Testis (tissue), 3 donors: ENCODE measurements around the gene MRPL55. TPM values are rescaled to one million over a fixed set of nuclear protein-coding genes. Genes with fewer than 3 reads are reported as not detected.

Experiments
- DNase-seq: peaks from one replicate; pipeline ENCODE4 v3.0.0-alpha.2; 2019
- H3K27ac ChIP-seq, 2 donors: fragments of 200-600 bp; sonication (generic); one replicate each; pipeline ENCODE4 v1.5.1; 2019
- H3K27me3 ChIP-seq: fragments of 200-600 bp; sonication (generic); one replicate; pipeline ENCODE4 v1.5.1; 2019
- H3K36me3 ChIP-seq: fragments of 200-600 bp; sonication (generic); one replicate; pipeline ENCODE4 v1.5.1; 2017; ENCODE audit warnings: low read depth; ENCODE audit errors: missing control alignments
- H3K4me1 ChIP-seq: fragments of 200-600 bp; sonication (generic); one replicate; pipeline ENCODE4 v1.5.1; 2019
- H3K4me3 ChIP-seq, 2 donors: fragments of 200-600 bp; sonication (generic); one replicate each; pipeline ENCODE4 v1.5.1; 2017 to 2019
- H3K9me3 ChIP-seq: fragments of 200-600 bp; sonication (generic); one replicate; pipeline ENCODE4 v1.5.1; 2017
- POLR2A ChIP-seq: fragments of 450-650 bp; IDR thresholded peaks from one replicate; pipeline ENCODE4 v1.6.1; 2017; ENCODE audit warnings: antibody characterized with exemption, mild to moderate bottlenecking, moderate library complexity
- WGBS, 2 donors: methylation state at CpG; one replicate each; pipeline ENCODE4 v1.1.5; 2018; 5-methylcytosine and 5-hydroxymethylcytosine counted together
- intact Hi-C: fragments of 100-400 bp; cut with DNase I; formaldehyde crosslinking; loops from one replicate; pipeline ENCODE4 v1.15.1; 2023; ENCODE audit warnings: low total_unique reads
- polyA plus RNA-seq: library from polyadenylated mRNA; stranded (reverse); fragments of 350-450 nt; fragmentation: Illumina TruSeq; extraction: RNeasy Lipid Tissue Mini Kit (QIAGEN cat#74804); gene quantifications from one replicate; pipeline ENCODE4 v1.2.3, GENCODE V29; 2014; ENCODE audit warnings: low read depth, low replicate concordance; ENCODE audit not compliant: insufficient read depth
- total RNA-seq, 2 donors: library from RNA; depleted of rRNA; stranded (reverse); fragments of >200 nt; gene quantifications; one replicate each; pipeline ENCODE4 v1.2.3, GENCODE V29; 2016
- TF ChIP-seq, protein P1 (sequence below), 3 experiments: fragments of 450-650 bp in 2 of 3; fragments of 200-600 bp in 1 of 3; sonication (generic) in 1 of 3; IDR thresholded peaks; one replicate each; pipeline ENCODE4 v1.5.1; 2016 to 2019; ENCODE audit warnings: antibody characterized with exemption in 3 of 3, mild to moderate bottlenecking in 2 of 3, moderate library complexity in 1 of 3

Gene MRPL55
- total and polyA plus RNA-seq, 3 donors from 2014 or later, result 63.1 to 121 (median 102) TPM

DNA sequence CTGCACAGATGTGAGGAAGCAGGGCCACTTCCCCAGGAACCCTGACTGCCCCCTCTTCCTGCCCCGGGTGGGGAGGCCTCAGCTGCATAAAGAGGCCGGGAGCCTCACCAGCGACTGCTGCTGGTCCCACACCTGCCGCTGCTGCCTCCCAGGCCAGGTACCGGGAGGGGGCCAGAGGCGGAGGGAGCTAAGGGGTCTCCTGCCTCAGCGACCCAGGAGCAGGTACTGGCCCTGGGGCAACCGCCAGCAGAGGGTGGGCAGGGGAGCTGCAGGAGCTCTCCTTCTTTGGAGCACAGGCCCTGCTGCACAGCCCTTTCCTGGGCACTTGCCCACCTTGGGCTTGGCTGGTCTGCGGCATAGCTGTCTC is 47.4 kb upstream of the MRPL55 start:
- H3K4me1 ChIP-seq, result peaks cover 5% of the 10 kb centered on the region
- 34 to 73% methylated on average over 4 to 9 of the region's 9 CpGs for WGBS, 2 donors
- intact Hi-C loops, result no loop called here

DNA sequence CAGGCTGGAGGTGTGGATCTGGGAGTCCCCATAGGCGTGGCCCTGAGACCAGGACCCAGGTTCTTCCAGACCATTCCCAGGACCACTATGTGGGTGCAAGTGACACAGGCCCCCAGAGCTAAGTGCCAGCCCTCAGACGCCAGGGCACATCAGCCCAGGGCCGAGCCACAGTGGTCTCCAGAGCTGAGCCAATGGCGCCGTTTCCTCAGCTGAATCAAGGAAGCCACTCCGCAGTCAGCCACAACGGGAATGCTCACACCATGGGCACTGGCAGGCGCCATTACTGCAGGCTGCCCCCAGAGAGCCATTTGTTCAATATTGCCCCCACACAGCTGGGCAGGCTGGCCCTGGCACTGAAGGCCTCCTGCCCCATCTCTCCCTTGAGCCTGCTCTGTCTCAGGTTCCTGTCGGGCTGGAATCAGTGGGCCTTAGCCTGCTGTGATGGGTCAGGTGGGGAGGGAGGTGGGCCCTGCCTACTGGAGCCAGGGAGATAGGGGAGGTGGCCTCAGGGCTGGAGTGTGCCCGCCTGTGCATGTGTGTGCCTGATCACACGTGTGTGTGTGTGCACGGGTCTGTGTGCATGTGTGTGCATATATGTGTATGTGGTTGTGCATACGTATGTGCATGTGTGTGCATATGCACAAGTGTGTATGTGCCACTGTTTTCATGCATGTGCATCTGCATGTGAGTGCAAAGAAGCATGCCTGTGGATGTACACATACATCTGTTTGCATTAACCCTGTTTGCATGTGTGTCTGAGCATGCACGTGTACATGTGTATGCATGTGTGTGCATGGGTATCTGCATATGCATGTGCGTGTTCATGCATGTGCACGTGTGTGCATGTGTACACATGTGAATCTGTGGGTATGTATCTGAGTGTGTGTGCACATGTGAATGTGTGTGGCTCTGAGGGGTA is 46.8 kb upstream of the MRPL55 start:
- no peaks in the 10 kb centered on the region for H3K36me3 ChIP-seq
- no peak overlapping the region for H3K4me3 ChIP-seq
- WGBS, 2 donors, result 80 to 90% methylated on average over 14 to 15 of the region's 16 CpGs
- H3K27me3 ChIP-seq, result no peaks in the 10 kb centered on the region
- H3K27ac ChIP-seq, result no peak overlapping the region
- peaks cover 11% of the 10 kb centered on the region for H3K4me1 ChIP-seq
- no peak for DNase-seq
- intact Hi-C loops, result no loop called here
- H3K9me3 ChIP-seq, result no peaks in the 10 kb centered on the region
- TF ChIP-seq POLR2A, result no peak
- TF ChIP-seq, protein P1, sequence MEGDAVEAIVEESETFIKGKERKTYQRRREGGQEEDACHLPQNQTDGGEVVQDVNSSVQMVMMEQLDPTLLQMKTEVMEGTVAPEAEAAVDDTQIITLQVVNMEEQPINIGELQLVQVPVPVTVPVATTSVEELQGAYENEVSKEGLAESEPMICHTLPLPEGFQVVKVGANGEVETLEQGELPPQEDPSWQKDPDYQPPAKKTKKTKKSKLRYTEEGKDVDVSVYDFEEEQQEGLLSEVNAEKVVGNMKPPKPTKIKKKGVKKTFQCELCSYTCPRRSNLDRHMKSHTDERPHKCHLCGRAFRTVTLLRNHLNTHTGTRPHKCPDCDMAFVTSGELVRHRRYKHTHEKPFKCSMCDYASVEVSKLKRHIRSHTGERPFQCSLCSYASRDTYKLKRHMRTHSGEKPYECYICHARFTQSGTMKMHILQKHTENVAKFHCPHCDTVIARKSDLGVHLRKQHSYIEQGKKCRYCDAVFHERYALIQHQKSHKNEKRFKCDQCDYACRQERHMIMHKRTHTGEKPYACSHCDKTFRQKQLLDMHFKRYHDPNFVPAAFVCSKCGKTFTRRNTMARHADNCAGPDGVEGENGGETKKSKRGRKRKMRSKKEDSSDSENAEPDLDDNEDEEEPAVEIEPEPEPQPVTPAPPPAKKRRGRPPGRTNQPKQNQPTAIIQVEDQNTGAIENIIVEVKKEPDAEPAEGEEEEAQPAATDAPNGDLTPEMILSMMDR (IDR thresholded peaks at IDR 0.05), result no peak

More for the DNA sequence above, 47.4 kb upstream of the MRPL55 start:
- DNase-seq, result no peak
- no peak overlapping the region for H3K27ac ChIP-seq
- TF ChIP-seq POLR2A, result no peak
- TF ChIP-seq, protein P1 (IDR thresholded peaks at IDR 0.05), result no peak
- no peaks in the 10 kb centered on the region for H3K9me3 ChIP-seq
- H3K27me3 ChIP-seq, result no peaks in the 10 kb centered on the region
- no peaks in the 10 kb centered on the region for H3K36me3 ChIP-seq
- no peak overlapping the region for H3K4me3 ChIP-seq

DNA sequence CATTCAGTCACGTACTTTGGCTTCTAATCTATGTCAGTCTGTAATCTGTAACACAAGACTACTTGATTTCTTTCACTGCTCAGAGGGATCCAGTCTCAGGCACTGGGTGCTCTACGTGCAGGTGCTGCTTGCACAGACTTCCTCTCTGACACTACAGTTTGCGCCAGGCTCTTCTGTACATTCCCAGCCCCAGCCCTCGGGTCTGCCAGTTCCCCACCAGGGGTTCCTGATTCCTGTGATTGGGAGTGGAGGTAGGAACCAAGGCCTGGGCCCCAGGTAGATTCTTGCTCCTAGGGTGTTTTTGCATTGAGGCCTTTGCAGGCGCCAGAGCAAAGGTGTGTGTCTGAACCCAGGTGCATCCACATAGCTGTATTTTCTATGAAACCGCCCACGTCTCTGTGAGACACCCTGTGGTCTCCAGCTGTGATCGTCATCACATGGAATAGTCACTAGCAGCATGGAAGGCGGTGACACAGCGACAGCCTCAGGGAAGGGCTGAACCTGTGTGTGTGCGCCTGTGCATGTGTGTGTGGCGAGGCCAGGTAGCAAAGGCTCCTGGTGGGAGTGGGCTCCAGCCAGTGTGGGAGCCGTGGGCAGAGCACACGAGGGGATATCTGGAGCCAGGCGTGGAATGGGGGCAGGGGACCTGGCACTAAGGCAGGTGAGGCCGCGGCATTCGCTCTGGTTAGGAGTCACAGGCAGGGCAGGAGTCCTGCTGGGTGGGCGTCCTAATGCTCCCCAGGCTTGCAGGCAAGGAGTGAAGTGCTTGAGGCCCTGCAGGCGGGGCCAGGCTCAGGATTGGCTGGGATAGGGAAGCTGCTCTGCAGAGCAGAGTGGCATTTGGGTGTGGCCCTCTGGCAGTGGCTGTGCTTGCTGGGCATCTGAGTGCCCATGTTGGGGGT is 45.8 kb upstream of the MRPL55 start:
- TF ChIP-seq, protein P1 (IDR thresholded peaks at IDR 0.05), result no peak
- TF ChIP-seq POLR2A, result no peak
- H3K27me3 ChIP-seq, result no peaks in the 10 kb centered on the region
- no peak overlapping the region for H3K4me3 ChIP-seq
- no peak overlapping the region for H3K27ac ChIP-seq
- no peak for DNase-seq
- WGBS, 2 donors, result 84 to 88% methylated on average over 14 to 20 of the region's 20 CpGs
- no peaks in the 10 kb centered on the region for H3K36me3 ChIP-seq
- peaks cover 21% of the 10 kb centered on the region for H3K4me1 ChIP-seq
- intact Hi-C loops, result no loop called here
- H3K9me3 ChIP-seq, result no peaks in the 10 kb centered on the region

DNA sequence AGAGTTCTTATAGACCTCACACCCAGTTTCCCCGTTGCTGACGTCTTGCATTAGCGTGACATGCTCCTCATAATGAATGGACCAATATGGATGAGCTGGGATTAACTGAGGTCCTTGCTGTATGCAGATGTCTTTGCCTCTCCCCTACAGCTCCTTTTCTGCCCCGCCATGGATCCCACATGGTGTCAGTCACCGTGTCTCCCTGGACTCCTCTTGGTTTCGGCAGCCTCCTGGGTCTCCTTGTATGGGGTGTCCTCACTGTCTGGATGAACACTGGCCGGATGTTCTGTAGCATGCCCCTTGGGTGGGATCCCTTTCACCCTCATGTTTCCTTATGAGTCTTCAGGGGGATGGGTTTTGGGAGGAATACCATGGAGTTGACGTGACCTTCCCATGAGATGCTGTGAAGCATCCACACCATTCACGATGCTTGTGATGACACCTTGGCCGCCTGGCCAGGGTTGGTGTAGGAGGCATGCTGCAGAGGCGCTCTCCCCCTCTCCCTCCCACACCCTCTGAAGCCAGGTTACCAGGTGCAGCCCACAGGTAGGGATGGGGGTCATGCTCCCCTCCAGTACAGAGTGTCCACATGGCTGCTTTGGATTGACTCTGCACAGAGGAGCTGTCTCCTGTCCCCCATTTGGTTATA is 45.0 kb upstream of the MRPL55 start:
- WGBS, 2 donors, result 84 to 93% methylated on average over 7 to 11 of the region's 11 CpGs
- no peaks in the 10 kb centered on the region for H3K9me3 ChIP-seq
- no peak for DNase-seq
- H3K4me3 ChIP-seq, result no peak overlapping the region
- no peaks in the 10 kb centered on the region for H3K36me3 ChIP-seq
- TF ChIP-seq, protein P1 (IDR thresholded peaks at IDR 0.05), result no peak
- TF ChIP-seq POLR2A, result no peak
- intact Hi-C loops, result no loop called here
- H3K27ac ChIP-seq, result no peak overlapping the region
- H3K27me3 ChIP-seq, result no peaks in the 10 kb centered on the region
- H3K4me1 ChIP-seq, result peaks cover 28% of the 10 kb centered on the region
